ENCODE results near the gene SMG7. TPM values are rescaled to one million over a fixed set of nuclear protein-coding genes. Genes with fewer than 3 reads are reported as not detected.

SMG7 gene
- total RNA-seq, 3 donors from 2014 or later: 69.0 to 74.3 (median 70.3) TPM

DNA sequence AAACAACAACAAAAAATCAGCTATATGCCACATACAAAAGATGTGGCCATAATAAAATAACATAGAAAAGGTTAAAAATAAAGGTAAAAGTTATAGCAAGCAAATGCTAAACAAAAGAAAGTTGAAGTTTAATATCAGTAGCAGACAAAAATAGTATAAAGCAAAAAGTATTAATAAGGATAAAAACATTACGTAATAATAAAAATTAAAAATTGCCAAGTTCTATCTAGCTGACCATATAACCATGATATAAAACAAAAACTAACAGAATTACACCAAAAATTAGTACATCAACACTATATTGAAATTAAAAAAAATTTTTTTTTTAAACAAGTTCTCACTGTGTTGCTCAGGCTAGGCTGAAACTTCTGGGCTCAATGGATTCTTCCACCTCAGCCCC, 15.5 kb upstream of the SMG7 start:
- no peaks in the 10 kb centered on the region for H3K36me3 Mint-ChIP-seq (ENCODE audit: insufficient read depth)
- peaks cover 44% of the 10 kb centered on the region for H3K27me3 Mint-ChIP-seq (ENCODE audit: low read depth)
- H3K4me1 Mint-ChIP-seq (ENCODE audit: low read depth): no peaks in the 10 kb centered on the region
- ATAC-seq (no peak), DNase-seq (no peak)
- no peaks in the 10 kb centered on the region for H3K9me3 Mint-ChIP-seq
- H3K4me3 Mint-ChIP-seq: no peak overlapping the region

DNA sequence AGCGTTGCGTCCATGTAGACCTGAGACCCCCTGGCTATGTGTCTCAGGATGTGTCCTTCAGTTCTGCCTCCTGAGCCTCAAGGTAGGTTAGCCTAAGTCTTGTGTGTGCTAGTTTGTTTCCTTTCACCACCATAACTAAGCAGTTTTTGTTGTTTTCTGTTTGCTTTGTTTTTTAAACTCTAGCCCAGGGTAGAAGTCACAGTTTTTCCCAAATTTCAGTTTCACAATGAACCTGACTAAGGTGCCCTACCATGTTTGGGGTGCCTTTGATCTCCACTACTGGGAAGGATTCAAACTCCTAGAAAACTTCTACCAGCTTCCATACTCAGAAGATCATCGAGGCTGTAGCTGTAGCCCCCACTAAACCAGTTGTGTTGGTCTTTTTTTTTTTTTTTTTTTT, 14.8 kb upstream of the SMG7 start:
- ATAC-seq: no peak
- Mint-ChIP-seq H3K9me3 (no peaks in the 10 kb centered on the region), H3K4me1 (ENCODE audit: low read depth) (no peaks in the 10 kb centered on the region), H3K27me3 (ENCODE audit: low read depth) (peaks cover 44% of the 10 kb centered on the region), H3K4me3 (no peak overlapping the region), H3K36me3 (ENCODE audit: insufficient read depth) (no peaks in the 10 kb centered on the region)
- no peak for DNase-seq

DNA sequence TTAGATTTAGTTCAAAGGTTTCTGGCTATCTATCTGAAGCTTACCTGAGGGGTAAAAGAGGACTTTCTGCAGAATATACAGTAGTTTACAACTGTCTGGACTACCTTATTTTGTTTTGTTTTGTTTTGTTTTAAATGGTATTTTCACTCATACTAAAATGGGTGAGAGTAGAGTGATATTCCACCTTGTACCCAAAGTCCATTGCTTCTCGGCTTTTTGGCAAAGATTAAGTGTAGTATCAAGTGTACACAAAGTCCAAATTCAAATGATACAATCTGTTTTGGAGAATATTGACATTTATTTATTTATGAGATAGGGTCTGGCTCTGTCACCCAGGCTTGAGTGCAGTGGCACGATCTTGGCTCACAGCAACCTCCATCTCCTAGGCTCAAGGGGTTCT, 11.7 kb upstream of the SMG7 start:
- Mint-ChIP-seq H3K27me3 (ENCODE audit: low read depth) (peaks cover 50% of the 10 kb centered on the region), H3K9me3 (no peaks in the 10 kb centered on the region), H3K36me3 (ENCODE audit: insufficient read depth) (no peaks in the 10 kb centered on the region), H3K4me3 (no peak overlapping the region), H3K4me1 (ENCODE audit: low read depth) (no peaks in the 10 kb centered on the region)
- DNase-seq (no peak), ATAC-seq (no peak)

DNA sequence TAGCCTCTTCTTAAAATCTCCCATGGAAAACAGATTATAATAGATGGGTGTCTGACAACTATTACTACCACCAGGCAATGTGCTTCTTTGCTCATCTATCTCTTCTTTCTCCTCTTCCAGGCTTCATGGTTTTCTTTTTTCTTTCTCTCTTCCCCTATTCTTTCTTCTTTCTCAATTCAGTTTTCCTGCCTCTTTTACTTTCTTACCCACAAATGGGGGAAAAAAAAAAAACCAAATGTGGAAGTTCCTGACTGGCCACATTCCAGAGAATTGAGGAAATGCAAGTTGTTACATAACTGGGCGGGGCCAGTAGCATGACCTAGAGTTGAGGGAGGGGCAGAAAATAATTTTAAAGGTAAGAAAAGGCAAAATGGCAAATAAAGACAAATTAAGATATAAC, 10.9 kb upstream of the SMG7 start:
- ATAC-seq: no peak
- H3K4me3 Mint-ChIP-seq: no peak overlapping the region

DNA sequence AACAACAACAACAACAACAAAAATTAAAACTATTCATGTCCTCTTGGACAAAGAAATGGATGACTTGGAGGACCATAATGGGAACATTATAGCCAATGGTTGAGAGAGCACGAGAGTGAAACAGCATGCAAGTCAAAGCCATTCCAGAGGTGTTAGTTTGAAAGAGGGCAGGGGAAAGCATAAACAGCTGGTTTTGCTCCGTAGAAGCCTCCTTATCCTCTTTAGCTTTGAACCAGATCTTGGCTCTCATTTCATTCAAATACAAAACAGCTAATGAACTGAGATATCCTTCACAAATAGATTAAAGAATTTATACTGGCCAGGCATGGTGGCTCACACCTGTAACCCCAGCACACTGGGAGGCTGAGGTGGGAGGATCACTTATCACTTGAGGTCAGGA, 8.7 kb upstream of the SMG7 start:
- H3K9me3 Mint-ChIP-seq: no peaks in the 10 kb centered on the region
- H3K4me3 Mint-ChIP-seq: no peak overlapping the region
- H3K4me1 Mint-ChIP-seq (ENCODE audit: low read depth): peaks cover 2% of the 10 kb centered on the region
- ATAC-seq: no peak
- H3K27me3 Mint-ChIP-seq (ENCODE audit: low read depth): peaks cover 30% of the 10 kb centered on the region
- no peaks in the 10 kb centered on the region for H3K36me3 Mint-ChIP-seq (ENCODE audit: insufficient read depth)
- DNase-seq: no peak

More for the DNA sequence above, 10.9 kb upstream of the SMG7 start:
- H3K27me3 Mint-ChIP-seq (ENCODE audit: low read depth): peaks cover 42% of the 10 kb centered on the region
- no peaks in the 10 kb centered on the region for H3K36me3 Mint-ChIP-seq (ENCODE audit: insufficient read depth)
- H3K9me3 Mint-ChIP-seq: no peaks in the 10 kb centered on the region
- DNase-seq: no peak
- H3K4me1 Mint-ChIP-seq (ENCODE audit: low read depth): no peaks in the 10 kb centered on the region

DNA sequence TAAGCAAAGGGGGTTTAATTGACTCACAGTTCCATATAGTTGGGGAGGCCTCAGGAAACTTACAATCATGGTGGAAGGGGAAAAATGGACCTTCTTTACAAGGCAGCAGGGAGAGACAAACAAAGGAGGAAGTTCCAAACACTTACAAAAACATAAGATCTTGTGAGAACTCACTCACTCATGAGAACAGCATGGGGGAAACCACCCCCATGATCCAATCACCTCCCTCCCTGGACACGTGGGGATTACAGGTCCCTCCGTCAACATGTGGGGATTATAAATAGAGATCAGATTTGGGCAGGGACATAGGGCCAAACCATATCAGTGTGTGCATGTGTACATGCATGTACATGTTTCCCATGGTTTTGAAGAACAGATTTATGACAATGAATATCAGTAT, 5.5 kb upstream of the SMG7 start:
- peaks cover 21% of the 10 kb centered on the region for H3K4me1 Mint-ChIP-seq (ENCODE audit: low read depth)
- no peaks in the 10 kb centered on the region for H3K9me3 Mint-ChIP-seq
- DNase-seq: no peak
- peaks cover 18% of the 10 kb centered on the region for H3K27me3 Mint-ChIP-seq (ENCODE audit: low read depth)
- H3K4me3 Mint-ChIP-seq: no peak overlapping the region
- no peak for ATAC-seq
- H3K36me3 Mint-ChIP-seq (ENCODE audit: insufficient read depth): no peaks in the 10 kb centered on the region

DNA sequence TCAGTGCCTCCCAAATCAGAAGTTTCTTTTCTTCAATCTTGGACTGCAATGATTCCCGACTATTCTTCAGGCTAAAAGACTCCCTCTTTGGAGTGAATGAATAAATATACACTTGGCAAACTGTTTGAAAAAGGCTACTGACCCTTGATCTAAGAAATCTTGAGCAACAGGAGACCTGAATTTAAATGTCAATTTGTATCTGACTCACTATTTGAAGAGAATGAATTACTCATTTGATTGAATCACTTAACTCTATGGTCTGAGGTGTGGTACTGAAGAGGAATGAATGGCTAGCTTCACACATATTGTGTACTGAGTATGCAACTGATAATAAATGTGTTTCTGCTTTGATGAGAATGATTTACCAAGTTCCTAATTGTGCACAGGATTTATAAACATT, 4.6 kb upstream of the SMG7 start:
- DNase-seq (no peak), ATAC-seq (no peak)
- Mint-ChIP-seq H3K36me3 (ENCODE audit: insufficient read depth) (no peaks in the 10 kb centered on the region), H3K4me1 (ENCODE audit: low read depth) (peaks cover 21% of the 10 kb centered on the region), H3K27me3 (ENCODE audit: low read depth) (peaks cover 14% of the 10 kb centered on the region), H3K9me3 (no peaks in the 10 kb centered on the region), H3K4me3 (no peak overlapping the region)

DNA sequence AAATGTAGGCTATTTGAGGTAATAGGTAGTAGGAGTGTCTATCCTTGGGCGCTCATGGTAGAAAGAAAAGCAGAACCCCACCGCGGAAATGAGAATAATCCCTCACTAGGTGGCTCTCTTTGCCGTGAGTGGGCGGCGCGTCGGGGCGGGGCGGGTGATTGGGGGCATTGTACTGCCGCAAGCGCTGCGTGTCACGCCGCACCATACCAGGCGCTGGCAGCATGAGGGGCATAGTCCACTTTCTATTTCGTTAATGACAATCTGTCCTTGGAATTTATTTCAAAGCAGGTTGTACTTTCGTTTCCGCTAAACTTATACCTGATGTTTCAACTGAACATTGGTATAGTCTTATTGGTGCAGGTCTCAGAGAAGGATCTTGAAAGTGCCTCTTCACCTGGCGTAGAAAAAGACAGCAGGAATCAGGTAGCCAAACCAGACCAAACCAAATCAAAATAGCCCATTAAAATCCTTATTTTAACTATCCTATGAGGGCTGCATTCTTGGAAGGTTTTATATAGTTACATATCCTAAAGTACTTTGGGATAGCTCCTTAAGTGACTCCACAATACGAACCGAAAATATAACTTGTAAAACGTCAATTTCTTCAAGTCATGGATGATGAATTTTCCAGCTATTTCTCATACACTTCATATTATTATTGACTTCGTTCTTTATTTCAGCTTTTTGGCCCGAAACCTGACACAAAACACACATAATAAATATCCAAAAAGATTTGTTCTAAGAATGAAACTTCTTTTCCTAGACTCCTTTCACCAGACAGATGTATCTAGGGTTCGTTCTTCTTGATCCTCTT, 1.9 kb upstream of the SMG7 start:
- peaks cover 35% of the 10 kb centered on the region for H3K4me1 Mint-ChIP-seq (ENCODE audit: low read depth)
- ATAC-seq (peak; percentile 30 to 35), DNase-seq (peak; percentile 92)
- peak overlapping the region; percentile 89 for H3K4me3 Mint-ChIP-seq
- H3K36me3 Mint-ChIP-seq (ENCODE audit: insufficient read depth): peaks cover 7% of the 10 kb centered on the region
- no peaks in the 10 kb centered on the region for H3K27me3 Mint-ChIP-seq (ENCODE audit: low read depth)
- H3K9me3 Mint-ChIP-seq: no peaks in the 10 kb centered on the region

DNA sequence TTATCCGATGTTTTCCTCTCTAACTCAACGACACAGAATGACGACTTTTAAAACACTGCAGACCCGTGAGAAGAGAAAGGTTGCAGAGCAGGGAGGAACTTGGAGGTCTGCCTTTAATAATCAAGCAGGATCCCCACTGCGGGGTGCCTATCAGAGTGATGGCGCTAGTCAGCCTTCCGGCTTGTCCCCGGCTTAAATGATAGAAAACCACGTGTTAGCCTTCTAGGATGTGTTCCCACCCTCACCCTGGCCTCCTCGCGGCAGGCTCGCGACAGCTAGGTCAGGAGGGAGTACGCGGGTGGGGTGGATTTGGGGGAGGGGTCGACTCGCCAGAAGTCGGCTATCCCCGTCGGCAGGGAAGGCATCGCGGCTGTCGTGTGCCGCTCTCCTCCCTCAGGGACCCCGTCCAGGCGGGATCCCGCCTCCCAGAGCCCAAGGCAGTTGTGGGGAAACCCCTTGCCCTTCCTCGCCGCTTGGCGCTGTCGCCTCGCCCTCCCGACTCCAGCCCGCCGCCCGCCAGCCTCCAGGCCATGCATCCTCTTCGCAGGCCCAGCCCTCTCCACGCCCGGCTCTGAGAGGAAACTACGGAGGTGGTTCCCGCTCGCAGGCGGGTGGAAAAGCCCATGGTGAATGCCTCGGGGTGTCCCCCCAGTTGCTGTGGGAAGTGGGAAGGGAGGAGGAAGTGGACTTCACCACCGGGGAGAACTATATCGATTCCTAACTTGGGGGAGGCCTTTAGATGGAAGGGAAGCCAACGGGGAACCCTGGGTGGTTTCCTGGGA, 1.1 kb upstream of the SMG7 start:
- H3K4me3 Mint-ChIP-seq: peak overlapping the region; percentile 89

DNA sequence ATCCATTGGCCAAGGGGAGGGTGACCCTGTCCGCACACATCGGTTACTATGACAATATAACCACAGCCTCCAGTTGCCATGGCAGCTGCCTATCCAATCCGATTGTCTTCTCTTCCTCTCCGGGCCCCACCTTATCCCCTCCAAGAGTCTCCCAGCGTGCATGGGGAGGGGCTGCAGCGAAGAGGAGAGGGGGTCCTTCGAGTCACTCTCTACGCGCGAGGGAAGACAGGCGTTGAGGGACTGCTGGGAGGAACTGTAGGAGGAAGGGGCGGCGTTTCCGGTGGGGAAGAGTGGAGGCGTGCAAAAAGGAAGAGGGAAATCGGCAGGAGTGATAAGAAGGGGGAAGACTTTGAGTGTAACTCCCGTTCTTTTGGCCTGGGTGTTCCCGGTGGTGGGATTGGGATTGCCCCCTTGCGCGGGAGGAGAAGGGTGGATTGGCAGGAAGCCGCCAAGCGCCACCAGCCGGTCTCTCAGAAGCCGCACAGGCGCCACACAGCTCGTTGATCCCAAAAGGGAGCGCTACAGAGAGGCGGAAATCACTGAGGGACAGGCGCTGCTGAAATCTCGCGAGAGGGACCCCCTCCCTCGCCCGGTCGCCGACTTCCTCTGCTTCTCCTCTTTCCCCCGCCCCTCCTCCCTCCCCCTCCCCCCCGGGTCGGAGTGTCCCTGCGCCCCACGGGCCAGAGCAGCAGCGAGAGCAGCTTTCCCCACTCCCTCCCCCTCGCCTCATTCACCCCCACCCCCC, 384 bp upstream of the SMG7 start:
- Mint-ChIP-seq H3K4me3 (peak overlapping the region; percentile 89), H3K9me3 (no peaks in the 10 kb centered on the region), H3K4me1 (ENCODE audit: low read depth) (peaks cover 35% of the 10 kb centered on the region), H3K27me3 (ENCODE audit: low read depth) (no peaks in the 10 kb centered on the region), H3K36me3 (ENCODE audit: insufficient read depth) (peaks cover 7% of the 10 kb centered on the region)
- peak; percentile 97 for DNase-seq
- ATAC-seq: peak; percentile 68 to 69

More for the DNA sequence above, 1.1 kb upstream of the SMG7 start:
- H3K27me3 Mint-ChIP-seq (ENCODE audit: low read depth): no peaks in the 10 kb centered on the region
- peak; percentile 60 for DNase-seq
- no peaks in the 10 kb centered on the region for H3K9me3 Mint-ChIP-seq
- H3K4me1 Mint-ChIP-seq (ENCODE audit: low read depth): peaks cover 35% of the 10 kb centered on the region
- H3K36me3 Mint-ChIP-seq (ENCODE audit: insufficient read depth): peaks cover 7% of the 10 kb centered on the region
- ATAC-seq: peak; percentile 33 to 36

DNA sequence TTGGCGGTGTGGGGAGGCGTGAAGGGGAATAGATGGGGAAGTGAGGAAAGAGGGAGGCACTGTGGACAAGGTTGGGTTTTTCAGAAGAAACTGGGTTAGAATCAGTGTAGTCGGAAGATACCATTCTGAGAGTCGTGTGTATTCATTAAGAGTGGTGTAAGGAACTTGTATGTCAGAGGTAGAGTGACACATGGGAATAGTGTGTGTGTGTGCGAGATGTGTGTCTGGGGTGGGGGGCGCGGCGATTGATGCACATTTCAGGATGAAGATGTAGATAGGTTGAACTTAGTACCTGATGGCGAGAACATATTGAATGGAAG, 878 bp downstream of the SMG7 start:
- peak overlapping the region; percentile 89 for H3K4me3 Mint-ChIP-seq
- H3K4me1 Mint-ChIP-seq (ENCODE audit: low read depth): peaks cover 39% of the 10 kb centered on the region
- no peak for DNase-seq
- no peaks in the 10 kb centered on the region for H3K9me3 Mint-ChIP-seq
- ATAC-seq: no peak
- peaks cover 7% of the 10 kb centered on the region for H3K36me3 Mint-ChIP-seq (ENCODE audit: insufficient read depth)
- H3K27me3 Mint-ChIP-seq (ENCODE audit: low read depth): no peaks in the 10 kb centered on the region

DNA sequence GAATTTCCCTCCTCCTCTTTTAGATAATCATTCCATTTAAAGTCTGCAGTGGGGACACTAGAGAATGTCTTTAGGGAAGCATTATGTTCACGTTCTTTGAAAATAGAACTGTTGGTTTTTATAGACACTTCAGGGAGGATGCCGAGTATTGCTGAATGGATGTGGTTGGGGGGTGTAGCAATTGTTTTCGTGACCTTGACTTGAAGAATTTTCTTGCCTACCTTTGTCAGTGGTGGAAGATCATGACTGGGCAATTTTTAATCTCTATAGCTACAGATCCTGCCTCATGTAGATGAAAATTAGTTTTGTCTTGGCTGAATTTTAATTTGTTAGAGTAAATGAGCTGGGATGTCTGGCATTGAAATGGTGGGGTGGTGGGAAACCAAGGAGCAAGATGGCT, 3.8 kb downstream of the SMG7 start:
- H3K27me3 Mint-ChIP-seq (ENCODE audit: low read depth): no peaks in the 10 kb centered on the region
- DNase-seq: no peak
- peaks cover 11% of the 10 kb centered on the region for H3K36me3 Mint-ChIP-seq (ENCODE audit: insufficient read depth)
- peaks cover 54% of the 10 kb centered on the region for H3K4me1 Mint-ChIP-seq (ENCODE audit: low read depth)
- H3K4me3 Mint-ChIP-seq: no peak overlapping the region
- ATAC-seq: no peak
- no peaks in the 10 kb centered on the region for H3K9me3 Mint-ChIP-seq

DNA sequence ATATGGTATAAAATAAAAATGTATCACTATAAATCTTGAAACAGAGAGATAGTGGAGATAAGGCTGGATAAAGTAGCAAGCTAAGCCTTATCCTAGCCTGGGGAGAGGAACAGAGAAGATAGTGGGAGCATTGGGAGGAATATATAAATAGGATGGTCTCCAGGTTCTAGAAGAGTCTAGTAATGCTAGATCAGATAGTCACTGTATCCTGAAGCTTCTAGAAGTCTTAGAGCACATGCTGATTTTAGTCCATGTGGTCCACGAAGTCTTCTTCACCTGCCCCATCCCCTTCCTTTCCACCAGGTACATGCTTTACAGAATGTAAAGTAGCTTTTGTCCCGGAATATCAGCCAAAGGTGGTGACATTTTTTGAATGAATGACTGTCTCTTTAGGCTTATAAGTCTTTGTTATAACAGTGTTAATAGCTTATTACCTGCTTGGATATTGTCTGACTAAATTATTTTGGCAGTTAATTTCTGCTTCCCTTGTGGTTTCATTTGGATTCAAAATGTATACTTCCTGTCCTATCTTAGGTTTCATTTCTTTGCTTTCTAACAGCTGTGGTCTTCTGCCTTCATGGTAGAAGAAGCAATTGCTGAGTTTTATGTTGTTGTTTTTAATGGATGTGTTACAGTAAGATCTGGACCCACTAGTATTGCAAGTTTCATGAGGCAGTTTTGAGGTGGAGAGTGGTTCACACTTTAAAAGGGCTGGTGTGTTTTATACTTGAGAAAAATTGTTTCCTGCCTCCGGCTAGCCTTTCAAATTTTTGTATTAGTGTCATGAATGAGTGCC, 5.9 kb downstream of the SMG7 start:
- Mint-ChIP-seq H3K4me3 (peak overlapping the region; percentile 46), H3K27me3 (ENCODE audit: low read depth) (no peaks in the 10 kb centered on the region), H3K9me3 (no peaks in the 10 kb centered on the region), H3K4me1 (ENCODE audit: low read depth) (peaks cover 66% of the 10 kb centered on the region), H3K36me3 (ENCODE audit: insufficient read depth) (peaks cover 10% of the 10 kb centered on the region)
- DNase-seq (no peak), ATAC-seq (peak in 1 of 2 donors; percentile 27)

DNA sequence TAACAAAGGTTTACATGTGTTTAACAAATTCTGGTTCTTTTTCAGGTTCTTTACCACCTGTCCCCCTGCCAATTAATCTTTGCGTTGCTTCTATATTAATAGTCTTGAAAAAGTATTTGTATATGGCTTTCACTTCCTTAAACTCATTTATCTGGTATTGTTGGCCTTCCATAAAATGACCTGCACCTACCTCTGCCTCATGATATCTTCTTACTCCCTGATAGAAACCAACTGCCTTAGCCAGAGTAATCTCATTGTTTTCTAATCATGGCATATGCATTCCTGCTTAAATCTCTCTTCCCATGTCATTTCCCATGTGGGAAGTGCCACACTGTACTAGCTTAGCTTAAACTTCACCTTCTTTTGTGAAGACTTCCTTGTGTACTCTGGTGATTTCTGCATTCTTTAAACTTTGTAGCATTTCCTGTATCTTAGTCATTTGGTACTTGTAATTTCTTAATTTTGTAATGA, 8.7 kb downstream of the SMG7 start:
- Mint-ChIP-seq H3K9me3 (no peaks in the 10 kb centered on the region), H3K36me3 (ENCODE audit: insufficient read depth) (peaks cover 4% of the 10 kb centered on the region), H3K27me3 (ENCODE audit: low read depth) (no peaks in the 10 kb centered on the region), H3K4me3 (no peak overlapping the region), H3K4me1 (ENCODE audit: low read depth) (peaks cover 64% of the 10 kb centered on the region)
- ATAC-seq: no peak
- DNase-seq: no peak
